Peyer's patch (tissue), 4 donors: Measurements from ENCODE around the gene MARK3.

Experiments
- CTCF ChIP-seq, 6 experiments: fragments of 450-650 bp in 4 of 6; fragments of 200-600 bp in 2 of 6; sonication (generic) in 1 of 6; IDR thresholded peaks; one replicate each; pipeline ENCODE4 v1.5.1; 2017 to 2019; ENCODE audit warnings: antibody characterized with exemption in 6 of 6, mild to moderate bottlenecking in 3 of 6, moderate library complexity in 1 of 6
- POLR2A ChIP-seq, 2 donors: fragments of 450-650 bp; IDR thresholded peaks; one replicate each; pipeline ENCODE4 v1.5.1; 2017; ENCODE audit warnings: antibody characterized with exemption in 2 of 2, mild to moderate bottlenecking in 2 of 2, moderate library complexity in 2 of 2

GRCh38 chr14:103392572-103392971 lies 7.4 kb downstream of the MARK3 start:
- TF ChIP-seq POLR2A (IDR thresholded peaks at IDR 0.05): no peak
- TF ChIP-seq CTCF (IDR thresholded peaks at IDR 0.05): no peak
